EH (cell line): Measurements from ENCODE around the gene NUP58.
A peak's percentile ranks its signal among the peaks of the same experiment; 100 is the strongest.
"Not testable (repeated sequence)": the region's sequence is repeated elsewhere in the genome, so short reads cannot be mapped to it uniquely, and the experiment has no call there.

ENCODE experiments used
- DNase-seq: peaks from one replicate; pipeline ENCODE4 v3.0.0-alpha.2; 2015; ENCODE audit warnings: low read depth

NUP58 gene

GRCh38 chr13:25306671-25307464 lies 5.4 kb downstream of the NUP58 start:
- DNase-seq, result no peak

DNA sequence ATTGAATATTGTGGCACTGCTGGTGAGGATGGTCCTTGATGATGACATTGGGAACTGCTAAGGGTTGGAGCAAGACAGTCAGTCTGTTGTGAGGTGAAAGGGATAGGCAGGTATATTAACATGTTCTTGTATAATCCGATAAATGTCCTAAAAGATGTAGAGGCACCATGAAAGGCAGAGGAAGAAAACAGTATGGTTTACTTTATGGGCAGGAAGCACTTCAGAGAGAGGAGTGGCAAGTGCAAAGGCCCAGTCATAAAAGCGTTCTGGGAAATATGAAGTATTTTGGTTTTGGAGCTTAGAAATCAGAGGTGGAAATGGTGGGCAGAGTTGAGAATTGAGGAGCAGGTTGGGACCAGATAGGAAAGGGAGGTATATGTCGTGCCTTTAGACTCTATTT lies 9.5 kb downstream of the NUP58 start:
- no peak for DNase-seq

- peak; percentile 67 for DNase-seq
These were observed 17.5 kb downstream of the NUP58 start for GRCh38 chr13:25318946-25319345.

GRCh38 chr13:25319771-25320170 lies 18.3 kb downstream of the NUP58 start:
- no peak for DNase-seq

DNA sequence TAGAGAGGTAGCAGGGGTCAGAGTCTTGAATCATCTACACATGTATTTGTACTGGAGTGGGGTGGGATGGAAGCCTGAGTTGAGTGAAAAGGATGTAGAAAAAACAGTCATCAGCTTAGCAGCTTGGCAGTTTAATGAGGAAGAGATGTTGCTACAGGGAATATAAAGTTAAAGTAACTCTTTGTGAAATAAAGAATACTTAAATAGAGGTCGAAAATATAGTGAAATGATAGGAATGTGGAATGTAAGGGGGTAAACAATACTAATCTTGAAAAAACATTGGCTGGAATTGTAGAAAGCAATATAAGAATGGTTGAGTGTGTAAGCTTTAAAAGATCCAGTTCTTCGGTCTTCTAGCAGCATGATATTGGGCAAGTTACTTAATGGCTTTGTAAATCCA lies 22.7 kb downstream of the NUP58 start:
- DNase-seq, result no peak

DNA sequence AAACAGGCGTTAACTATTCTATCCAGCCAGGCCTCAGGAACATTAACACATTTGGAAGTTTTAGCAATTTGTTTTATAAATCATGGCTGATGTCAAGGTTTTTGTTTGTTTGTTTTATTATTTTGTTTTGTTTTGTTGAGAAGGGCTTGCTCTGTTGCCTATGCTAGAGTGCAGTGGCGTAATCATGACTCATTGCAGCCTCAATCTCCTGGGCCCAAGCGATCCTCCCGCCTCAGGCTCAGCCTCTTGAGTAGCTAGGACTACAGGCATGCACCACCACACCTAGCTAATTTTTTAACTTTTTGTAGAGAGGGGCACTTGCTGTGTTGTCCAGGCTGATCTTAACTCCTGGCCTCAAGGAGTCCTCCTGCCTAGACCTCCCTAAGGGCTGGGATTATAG lies 28.3 kb downstream of the NUP58 start:
- DNase-seq, result peak; percentile 40

DNA sequence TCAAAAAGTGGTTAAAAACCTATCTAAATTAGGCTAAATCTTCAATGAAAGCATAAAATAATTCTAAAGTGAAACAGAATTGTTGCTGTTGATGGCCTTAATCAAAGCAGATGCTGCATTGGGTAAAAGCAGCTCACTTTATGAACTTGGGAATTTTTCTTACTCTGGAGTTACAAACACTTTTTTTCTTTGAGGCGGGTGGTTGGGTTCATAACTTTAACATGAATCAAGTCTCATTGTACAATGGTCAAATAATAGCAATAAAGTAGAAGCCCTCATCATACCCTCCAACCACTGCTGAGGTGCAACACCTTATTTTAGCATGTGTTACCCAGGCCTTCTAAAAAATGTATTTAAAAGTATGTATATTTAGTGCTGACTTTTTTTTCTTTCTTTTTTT lies 29.1 kb downstream of the NUP58 start:
- peak; percentile 49 for DNase-seq

- DNase-seq, result no peak
These were observed 34.4 kb downstream of the NUP58 start for GRCh38 chr13:25335856-25336255.

- DNase-seq, result no peak
These were observed 44.2 kb downstream of the NUP58 start for GRCh38 chr13:25345576-25345975.

GRCh38 chr13:25347151-25347550 lies 45.7 kb downstream of the NUP58 start:
- no peak for DNase-seq

DNA sequence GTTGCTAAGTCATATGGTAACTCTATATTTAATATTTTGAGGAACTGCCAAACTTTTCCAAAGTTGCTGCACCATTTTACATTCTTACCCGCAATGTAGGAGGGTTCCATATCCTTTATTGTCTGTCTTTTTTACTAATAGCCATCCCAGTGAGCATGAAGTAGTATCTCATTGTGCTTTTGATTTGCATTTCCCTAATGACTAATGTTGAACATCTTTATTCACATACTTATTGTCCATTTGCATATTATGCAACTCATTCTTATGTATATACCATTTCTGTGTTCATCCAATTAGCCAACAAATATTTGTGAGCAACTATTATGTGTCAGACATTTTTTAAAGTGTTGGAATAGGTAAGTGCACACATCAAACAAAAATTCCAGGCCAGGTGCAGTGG lies 50.0 kb downstream of the NUP58 start:
- DNase-seq, result no peak

DNA sequence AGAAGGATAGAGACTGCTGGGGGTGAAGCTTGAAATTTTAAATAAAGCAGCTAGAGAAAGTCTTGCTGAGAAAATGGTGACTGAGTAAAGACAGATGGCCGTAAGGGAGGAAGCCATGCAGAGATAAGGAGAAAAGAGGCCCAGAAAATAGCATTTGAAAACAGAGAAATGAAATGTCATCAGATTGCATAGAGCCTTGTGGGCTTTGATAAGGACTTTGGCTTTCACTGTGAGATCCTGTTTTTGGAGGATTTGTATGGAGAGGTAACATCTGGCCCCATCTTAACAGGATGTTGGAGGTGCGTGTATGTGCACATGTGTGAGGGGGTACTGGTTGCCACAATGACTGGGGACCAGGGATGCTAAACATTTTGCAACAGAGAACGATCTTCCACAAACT lies 50.8 kb downstream of the NUP58 start:
- no peak for DNase-seq

DNA sequence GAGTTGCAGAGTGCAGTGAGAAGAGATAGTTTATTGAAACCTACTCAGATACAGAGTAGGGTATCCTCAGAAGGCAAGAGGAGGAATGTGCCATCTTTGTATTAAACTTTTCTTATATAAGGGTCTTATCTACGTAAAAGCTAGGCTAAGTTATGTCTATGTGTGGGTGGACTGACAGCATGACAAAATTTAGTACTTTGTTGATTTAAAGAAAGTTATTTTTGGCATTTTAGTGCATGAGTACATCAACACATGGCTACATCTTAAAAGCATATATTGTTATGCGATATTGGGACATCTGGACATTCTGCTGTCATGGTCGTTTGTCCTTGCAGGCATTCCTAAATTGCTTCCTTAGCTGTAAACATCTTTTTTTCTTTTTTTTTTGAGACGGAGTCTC lies 51.4 kb downstream of the NUP58 start:
- no peak for DNase-seq

GRCh38 chr13:25353344-25353743 lies 51.9 kb downstream of the NUP58 start:
- no peak for DNase-seq

DNA sequence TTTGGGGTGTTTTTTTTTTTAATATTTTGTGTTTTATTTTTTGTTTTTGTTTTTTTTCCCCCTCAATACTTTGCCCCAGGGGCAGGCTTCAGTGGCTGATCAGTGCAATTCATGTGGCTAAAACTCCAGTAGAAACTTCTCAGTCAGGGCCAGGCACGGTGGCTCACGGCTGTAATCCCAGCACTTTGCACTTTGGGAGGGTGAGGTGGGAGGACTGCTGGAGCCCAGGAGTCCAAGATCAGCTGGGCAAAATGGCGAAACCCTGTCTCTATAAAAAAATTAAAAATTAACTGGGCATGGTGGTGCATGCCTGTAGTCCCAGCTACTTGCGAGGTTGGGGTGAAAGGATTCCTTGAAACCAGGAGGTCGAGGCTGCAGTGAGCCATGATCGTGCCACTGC lies 53.0 kb downstream of the NUP58 start:
- DNase-seq, result no peak

DNA sequence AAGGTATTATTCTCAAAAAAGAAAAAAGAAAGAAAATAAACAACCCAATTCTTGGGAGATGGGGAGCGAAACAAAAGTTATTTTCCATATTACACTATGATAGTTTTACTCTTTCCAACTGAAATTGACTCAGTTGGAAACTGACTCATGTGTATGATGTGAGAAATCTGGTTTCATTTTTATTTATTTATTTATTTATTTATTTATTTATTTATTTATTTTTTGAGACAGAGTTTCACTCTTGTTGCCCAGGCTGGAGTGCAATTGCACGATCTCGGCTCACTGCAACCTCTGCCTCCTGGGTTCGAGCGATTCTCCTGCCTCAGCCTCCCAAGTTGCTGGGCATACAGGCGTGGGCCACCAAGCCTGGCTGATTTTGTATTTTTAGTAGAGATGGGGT lies 59.0 kb downstream of the NUP58 start:
- DNase-seq, result not testable (repeated sequence)

- DNase-seq, result no peak
These were observed 64.4 kb downstream of the NUP58 start for GRCh38 chr13:25365720-25366235.

- no peak for DNase-seq
These were observed 69.9 kb downstream of the NUP58 start for GRCh38 chr13:25371158-25371874.

DNA sequence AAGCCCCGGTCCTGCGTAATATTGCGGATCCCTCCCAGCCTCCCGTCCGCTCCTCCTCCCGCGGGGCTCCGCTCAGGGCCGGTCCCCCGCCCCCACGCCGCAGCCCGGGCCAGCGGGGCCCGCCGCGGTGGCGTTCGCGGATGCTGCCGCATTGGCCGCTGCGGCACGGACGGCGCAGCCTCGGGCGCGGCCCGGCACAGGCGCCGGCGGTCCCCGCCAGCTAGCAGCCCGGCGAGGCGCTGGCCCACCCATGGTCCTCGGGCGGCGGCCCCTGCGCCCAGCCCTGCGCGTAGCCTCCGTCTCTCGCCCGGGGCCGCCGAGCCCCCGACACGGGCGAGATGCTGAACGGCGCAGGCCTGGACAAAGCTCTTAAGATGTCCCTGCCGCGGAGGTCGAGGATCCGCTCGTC lies 70.5 kb downstream of the NUP58 start, which contains the start of gene ATP8A2:
TSS of gene ATP8A2 (plus strand) at position 100 of the 409 bp plus-strand sequence. CDS start at position 339, 239 bp downstream.
- DNase-seq, result no peak

DNA sequence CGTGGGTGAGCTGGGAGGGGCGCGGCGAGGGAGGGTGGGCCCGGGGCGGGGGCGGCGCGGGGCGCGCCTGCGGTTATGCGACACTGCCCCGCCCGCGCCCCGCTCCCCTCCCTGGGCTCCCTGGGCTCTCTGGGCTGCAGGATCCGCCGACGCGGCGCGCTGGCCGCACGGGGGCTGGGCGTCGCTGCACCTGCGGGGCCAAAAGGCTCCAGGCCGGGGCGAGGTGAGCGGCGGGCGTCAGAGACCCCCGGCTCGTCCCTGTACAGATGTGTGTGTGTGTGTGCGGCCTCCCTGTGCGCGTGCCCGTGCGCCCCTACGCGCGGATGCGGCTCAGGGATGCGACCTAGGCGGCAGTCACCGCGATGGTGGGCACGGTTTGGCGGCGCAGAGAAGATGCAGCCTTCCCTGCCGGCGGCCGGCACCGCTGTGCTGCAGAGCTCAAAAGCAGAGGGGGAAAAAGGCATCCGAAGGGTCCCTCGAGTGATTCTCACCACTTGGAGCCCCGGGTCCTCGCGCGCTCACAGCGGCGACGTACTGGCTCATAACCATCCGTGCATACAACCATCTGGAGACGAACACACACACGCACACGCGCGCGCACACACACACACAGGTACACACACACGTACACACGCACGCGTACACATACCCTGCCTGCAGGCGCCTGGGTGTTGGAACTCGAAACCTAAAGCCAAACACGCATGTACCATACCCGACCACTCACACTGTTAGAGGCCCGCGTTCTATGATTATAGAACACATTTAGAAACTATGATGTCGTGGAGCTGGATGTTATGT lies 71.1 kb downstream of the NUP58 start:
- no peak for DNase-seq

DNA sequence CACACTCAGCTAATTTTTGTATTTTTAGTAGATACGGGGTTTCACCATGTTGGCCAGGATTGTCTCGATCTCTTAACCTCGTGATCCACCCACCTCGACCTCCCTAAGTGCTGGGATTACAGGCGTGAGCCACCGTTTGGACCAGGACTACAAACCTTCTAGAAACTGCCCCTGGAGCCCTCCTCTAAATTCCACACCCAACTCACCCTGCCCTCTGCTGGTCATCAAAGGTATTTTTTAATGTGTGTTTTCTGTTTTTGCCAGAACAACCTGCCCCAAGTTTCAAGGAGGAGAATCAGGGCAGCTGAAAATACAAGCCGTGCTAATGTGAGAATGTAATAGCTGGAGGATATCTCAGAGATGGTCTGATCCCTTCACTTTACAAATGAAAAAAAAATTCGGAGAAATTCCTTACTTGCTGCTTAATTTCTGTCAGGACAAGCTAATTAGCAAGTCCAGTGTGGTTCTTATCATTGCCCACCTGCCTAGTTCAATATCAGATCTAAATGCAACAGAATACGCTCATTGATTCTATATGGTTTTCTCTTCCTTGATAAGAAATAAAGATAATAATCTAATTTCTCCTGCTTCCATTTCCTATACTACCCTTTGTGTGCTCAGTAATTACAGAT lies 74.4 kb downstream of the NUP58 start:
- peak; percentile 45 for DNase-seq
